Putamen (tissue), 1 donor: ENCODE results near the gene NSD1.
"Not testable (repeated sequence)": the region's sequence is repeated elsewhere in the genome, so short reads cannot be mapped to it uniquely, and the experiment has no call there.

Experiments used
- DNase-seq: peaks from one replicate; pipeline ENCODE4 v3.0.0-alpha.2; 2016; ENCODE audit warnings: low spot score

Gene NSD1

DNA sequence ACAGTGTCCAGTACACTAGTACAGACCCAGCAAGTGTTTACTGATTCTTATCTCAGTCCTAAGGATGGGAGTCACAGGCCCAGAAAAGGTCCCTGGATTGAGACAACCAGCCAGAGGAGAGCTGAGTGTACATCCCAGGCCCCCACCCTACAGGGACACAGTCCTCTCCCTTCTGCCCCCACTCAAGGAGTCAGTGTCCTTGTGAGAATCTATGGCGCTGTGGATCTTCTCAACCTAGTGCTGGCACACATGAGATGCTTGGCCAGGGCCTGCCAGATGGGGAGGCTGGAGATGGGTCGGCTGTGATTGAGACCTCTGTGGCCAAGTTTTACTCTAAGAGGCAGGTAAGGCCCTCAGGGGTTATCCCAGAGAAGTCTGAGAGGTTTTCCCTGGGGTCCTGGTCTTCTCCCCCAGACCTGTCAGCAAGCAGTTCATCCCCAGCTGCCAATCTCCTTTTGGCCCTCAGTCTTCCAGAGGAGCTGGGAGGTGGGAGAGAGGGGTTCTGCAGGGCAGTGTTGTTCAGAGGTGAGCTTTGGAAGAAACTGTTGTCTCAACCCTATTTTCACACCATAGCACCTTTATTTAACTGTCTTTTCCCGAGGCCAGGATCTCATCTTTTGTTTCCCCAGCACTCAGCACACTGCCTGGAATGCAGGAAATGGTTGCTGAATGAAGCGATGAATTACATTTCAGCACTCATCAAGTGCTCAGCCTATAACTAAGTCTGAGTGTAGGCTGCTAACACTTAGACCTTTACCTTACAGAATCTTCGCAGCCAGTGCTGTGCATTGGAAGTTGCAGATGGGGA, 3.2 kb upstream of the NSD1 start:
- DNase-seq: no peak

GRCh38 chr5:177131019-177131320, 2.6 kb upstream of the NSD1 start:
- no peak for DNase-seq

- no peak for DNase-seq
Measured at GRCh38 chr5:177131352-177132135, 2.0 kb upstream of the NSD1 start.

DNA sequence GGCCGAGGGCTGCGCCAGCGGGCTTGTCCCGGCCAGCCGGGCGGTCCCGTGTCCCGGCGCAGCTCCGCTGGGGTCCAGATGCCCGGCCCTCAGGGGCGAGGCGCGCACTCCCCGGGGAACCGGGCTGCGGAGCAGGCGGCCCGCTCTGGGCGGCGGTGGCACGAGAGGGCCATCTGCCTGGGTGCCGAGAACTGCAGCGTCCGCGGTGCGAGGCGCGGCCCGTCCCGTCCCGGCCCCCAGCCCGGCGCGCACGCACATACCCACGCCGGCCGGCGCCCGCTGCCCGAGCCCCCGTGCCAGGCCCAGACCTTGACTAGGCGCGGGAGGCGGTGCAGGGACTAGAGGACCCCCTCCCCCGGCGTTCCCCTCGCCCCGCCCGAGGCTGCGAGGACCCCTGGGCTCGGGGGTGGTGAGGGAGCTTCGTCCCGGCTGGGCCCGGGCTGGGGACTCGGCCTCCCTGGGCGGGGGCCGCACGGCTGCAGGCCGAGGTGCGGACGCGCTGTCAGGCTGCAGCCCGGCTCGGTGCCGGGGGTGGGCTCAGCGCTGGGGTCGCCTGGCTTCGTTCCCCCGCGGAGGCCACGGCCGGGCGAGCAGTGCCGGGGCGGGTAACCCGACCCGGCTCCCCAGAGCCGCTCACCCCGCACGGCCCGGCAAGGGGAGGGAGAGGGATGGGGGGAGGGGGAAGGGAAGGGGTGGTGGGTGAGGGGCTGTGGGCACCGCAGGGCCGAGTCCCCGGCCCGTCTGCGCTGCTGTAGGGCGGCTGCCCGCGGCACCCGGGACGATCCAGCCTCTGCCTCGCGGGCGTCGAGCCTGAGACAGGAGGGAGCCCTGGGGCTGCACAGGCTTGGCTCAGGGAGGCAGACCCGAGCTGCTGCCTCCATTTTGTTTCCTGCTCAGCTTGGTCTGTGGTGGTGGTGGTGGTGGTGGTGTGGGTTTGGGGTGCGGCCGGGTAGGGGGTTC, 1.2 kb upstream of the NSD1 start:
- DNase-seq: peak; percentile 59

DNA sequence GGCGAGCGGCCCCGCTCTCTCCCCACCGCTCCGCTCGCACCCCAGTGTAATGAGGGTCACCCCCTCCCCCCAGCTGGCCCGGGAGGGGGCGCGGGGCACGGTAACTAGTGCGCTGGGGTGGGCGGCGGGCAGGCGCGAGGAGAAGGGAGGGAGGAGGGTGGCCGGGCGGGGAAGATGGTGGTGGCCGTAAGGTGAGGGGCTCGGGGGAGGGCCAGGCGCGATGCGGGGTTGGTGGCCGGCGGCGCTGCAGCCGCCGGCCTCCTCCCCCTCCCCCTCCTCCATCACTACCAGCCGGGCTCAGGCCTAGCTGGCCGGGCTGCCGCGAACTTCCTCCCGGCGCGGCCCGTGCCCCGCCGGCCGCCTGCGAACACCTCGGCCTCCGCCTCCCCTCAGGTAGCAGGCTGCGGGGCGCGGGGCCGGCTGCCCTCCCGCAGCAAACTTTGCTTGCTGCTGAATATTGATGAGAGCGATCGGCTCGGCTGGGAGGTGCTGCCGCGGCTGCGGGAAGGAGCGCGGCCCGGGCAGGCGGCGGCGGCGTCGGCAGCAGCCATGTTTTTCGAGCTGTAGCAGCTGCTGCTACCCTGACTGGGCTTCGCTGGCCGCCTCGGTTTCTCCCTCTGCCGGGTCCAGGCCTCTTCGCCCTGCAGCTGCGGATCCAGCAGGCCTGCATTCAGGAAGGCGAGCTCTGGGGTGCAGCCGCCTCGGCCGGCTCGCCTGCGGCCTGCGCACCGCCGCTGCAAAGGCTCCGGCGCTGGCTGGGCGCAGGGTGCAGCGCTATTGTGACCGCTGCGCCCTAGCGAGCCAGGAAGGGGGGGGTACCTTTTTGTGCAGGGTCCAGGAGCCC, 502 bp downstream of the NSD1 start:
- DNase-seq: peak; percentile 49

- no peak for DNase-seq
Measured at GRCh38 chr5:177134697-177135225, 1.2 kb downstream of the NSD1 start.

DNA sequence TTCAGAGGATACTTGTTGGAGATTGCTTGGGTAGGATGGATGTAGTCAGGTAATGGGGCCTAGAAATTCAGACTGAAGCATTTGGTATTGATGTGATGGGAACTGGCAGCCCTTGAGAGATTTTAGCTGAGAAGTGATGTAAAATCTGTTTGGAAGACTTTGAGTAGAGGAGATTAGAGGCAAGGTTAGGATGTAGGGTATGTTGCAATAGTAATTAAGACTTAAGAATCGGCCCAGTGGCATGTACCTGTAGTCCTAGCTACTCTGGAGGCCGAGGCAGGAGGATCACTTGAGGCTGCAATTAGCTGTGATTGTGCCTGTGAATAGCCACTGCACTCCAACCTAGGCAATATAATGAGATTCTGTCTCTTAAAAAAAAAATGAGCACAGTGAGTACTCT, 6.7 kb downstream of the NSD1 start:
- DNase-seq: no peak

- no peak for DNase-seq
Measured at GRCh38 chr5:177141496-177141895, 7.9 kb downstream of the NSD1 start.

DNA sequence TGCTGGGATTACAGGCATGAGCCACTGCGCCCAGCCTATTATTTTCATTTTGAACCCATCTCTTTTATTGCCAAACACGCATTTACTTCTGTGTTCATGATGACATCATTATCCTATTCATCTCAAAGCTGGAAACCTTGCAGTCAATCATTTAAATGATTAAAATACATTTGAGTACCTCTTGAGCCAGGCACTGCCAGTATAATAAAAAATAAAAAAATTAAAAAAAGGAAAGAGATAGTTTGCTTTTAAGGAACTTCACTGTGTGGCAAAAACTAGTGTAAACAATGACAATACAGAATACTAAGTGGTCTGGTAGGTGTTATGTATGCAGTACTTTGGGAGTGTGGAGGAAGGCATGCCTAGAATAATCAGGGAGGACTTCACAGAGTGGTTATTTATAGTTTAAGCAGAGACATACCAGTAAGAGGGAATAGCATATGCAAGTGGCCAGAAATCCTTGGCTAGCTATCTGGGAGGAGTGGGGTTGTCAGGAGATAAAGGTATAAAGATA, 8.6 kb downstream of the NSD1 start:
- no peak for DNase-seq

DNA sequence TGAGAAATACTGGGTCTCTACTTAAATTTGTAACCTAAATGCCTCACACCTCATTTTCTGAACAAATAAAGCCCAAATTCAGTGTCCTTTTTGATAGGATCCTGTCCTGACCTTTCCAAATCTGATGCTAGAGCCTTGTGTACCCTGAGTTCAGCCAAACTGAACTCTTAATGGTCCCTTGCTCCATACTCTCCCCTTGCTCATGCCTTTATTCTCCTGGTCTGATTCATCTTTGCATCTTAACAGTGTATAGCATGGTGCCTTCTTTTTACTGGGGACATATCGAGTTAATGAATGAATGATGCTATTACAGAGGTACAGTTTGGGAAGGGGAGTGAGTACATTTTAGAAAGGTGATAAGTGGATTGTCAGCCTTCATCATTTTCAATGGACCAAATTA, 9.2 kb downstream of the NSD1 start:
- no peak for DNase-seq

GRCh38 chr5:177146891-177147638, 13.5 kb downstream of the NSD1 start:
- peak; percentile 6 for DNase-seq

DNA sequence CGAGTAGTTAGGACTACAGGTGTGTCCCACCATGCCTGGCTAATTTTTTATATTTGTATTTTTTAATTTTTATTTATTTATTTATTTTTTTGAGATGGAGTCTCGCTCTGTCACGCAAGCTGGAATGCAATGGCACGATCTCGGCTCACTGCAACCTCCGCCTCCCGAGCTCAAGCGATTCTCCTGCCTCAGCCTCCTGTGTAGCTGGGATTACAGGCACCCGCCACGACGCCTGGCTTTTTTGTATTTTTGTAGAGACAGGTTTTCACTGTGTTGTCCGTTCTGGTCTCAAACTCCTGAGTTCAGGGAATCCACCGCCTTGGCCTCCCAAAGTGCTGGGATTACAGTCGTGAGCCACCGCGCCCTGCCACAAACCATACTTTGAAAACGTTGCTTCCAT, 16.5 kb downstream of the NSD1 start:
- DNase-seq: not testable (repeated sequence)

- DNase-seq: no peak
Measured at GRCh38 chr5:177154003-177154643, 20.6 kb downstream of the NSD1 start.

DNA sequence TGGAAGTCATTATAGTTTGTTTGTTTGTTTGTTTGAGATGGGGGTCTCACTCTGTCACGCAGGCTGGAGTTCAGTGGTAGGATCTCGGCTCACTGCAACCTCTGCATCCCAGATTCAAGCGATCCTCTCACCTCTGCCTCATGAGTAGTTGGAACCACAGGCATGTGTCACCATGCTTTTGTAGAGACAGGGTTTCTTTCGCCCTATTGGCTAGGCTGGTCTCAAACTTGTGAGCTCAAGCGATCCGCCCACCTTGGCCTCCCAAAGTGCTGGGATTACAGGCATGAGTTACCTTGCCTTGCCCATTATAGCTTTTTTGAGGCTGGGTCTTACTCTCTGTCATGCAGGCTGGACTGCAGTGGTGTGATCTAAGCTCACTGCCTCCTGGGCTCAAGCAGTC, 28.8 kb downstream of the NSD1 start:
- DNase-seq: no peak

- no peak for DNase-seq
Measured at GRCh38 chr5:177163500-177163899, 29.9 kb downstream of the NSD1 start.

- DNase-seq: no peak
Measured at GRCh38 chr5:177169271-177169670, 35.7 kb downstream of the NSD1 start.

- no peak for DNase-seq
Measured at GRCh38 chr5:177171961-177172360, 38.4 kb downstream of the NSD1 start.

- DNase-seq: no peak
Measured at GRCh38 chr5:177175336-177175735, 41.8 kb downstream of the NSD1 start.

DNA sequence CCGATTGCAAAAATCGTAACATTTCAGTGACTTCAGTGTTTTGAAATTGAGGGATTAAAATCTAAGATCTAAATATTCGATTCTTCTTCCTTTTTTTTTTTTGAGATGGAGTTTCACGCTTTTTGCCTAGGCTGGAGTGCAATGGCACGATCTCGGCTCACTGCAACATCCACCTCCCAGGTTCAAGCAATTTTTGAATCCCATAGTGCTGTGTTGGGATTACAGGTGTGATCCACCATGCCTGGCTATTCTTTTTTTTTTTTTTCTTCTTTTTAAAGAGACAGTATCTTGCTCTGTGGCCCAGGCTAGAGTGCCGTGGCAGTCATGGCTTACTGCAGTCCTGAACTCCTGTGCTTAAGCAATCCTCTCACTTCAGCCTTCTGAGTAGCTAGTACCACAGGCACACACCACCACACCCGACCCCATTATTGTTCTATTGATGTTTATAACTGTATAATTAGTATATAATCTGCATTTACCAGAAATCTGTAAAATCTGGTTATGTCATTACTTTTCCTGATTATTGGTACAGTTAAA, 42.7 kb downstream of the NSD1 start:
- no peak for DNase-seq
